ENCODE measurements around the gene PUS3.

Gene PUS3

DNA sequence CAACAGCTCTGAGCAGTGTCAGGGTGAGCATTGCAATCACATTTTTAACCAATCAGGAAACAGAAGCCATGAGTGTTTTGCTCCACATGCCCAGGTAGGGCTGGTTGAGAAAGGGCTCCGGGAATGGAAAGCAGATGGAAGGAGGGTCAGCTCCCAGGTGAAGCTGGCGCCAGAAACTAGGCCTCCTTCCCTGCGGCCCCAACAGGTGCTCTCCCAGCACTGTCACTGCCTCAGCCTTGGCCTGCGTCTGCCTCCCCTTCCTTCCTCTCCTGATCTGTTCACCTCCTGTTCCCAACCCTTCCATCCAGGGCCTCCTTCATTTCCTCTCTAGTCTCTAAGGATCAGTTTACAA, 38.2 kb upstream of the PUS3 start:
- Histone ChIP-seq H3K4me2 (ENCODE audit: low read length) (no peak overlapping the region), H3K9me2 (replicated peaks; ENCODE audit: control insufficient read depth, low read length) (no peaks in the 10 kb centered on the region), H4K20me1 (ENCODE audit: control insufficient read depth, insufficient read depth, low read depth, low read length) (no peaks in the 10 kb centered on the region), H3K27ac (ENCODE audit: low read depth, low read length) (no peak overlapping the region), H3K4me1 (ENCODE audit: control insufficient read depth, low read length) (peaks cover 2% of the 10 kb centered on the region; the same call in 1 of the 2 replicates), H3K79me2 (ENCODE audit: control insufficient read depth, low read length) (no peaks in the 10 kb centered on the region), H3F3A (ENCODE audit: control insufficient read depth, insufficient read depth) (no peaks in the 10 kb centered on the region), H3K4me3 (ENCODE audit: low read length) (no peak overlapping the region), H3K9me3 (ENCODE audit: control insufficient read depth, insufficient read depth, low read length) (no peaks in the 10 kb centered on the region), H3K36me3 (ENCODE audit: control insufficient read depth, low read length) (no peaks in the 10 kb centered on the region), H3K27me3 (ENCODE audit: control insufficient read depth, low read length) (no peaks in the 10 kb centered on the region; the same call in 1 of the 2 replicates)
- TF ChIP-seq EZH2phosphoT487 (IDR thresholded peaks at IDR 0.05; ENCODE audit: borderline replicate concordance, low read length): no peak
- TF ChIP-seq, protein P1, sequence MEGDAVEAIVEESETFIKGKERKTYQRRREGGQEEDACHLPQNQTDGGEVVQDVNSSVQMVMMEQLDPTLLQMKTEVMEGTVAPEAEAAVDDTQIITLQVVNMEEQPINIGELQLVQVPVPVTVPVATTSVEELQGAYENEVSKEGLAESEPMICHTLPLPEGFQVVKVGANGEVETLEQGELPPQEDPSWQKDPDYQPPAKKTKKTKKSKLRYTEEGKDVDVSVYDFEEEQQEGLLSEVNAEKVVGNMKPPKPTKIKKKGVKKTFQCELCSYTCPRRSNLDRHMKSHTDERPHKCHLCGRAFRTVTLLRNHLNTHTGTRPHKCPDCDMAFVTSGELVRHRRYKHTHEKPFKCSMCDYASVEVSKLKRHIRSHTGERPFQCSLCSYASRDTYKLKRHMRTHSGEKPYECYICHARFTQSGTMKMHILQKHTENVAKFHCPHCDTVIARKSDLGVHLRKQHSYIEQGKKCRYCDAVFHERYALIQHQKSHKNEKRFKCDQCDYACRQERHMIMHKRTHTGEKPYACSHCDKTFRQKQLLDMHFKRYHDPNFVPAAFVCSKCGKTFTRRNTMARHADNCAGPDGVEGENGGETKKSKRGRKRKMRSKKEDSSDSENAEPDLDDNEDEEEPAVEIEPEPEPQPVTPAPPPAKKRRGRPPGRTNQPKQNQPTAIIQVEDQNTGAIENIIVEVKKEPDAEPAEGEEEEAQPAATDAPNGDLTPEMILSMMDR (IDR thresholded peaks at IDR 0.05; ENCODE audit: low read depth, low read length, poor library complexity, severe bottlenecking): no peak

DNA sequence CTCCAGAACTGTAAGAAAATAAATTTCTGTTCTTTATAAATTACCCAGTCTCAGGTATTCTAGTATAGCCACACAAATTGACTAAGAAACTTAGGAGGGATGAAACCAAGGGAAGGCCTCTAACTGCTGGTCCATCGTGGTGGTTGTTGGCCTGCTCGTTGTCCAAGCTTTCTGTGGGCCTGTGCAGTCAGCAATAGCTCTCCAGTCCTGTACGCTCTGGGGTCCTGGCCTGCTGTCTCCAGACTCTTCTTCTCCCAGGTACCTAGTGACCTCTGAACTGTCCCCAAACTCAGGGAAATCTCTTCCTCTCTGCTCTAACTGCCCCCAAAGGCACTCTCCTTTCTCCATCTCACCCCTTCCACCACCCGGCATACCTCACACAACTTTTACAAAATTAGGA, 37.1 kb upstream of the PUS3 start:
- Histone ChIP-seq H4K20me1 (ENCODE audit: control insufficient read depth, insufficient read depth, low read depth, low read length) (no peaks in the 10 kb centered on the region), H3K79me2 (ENCODE audit: control insufficient read depth, low read length) (no peaks in the 10 kb centered on the region), H3F3A (ENCODE audit: control insufficient read depth, insufficient read depth) (no peaks in the 10 kb centered on the region), H3K27ac (ENCODE audit: low read depth, low read length) (no peak overlapping the region), H3K4me3 (ENCODE audit: low read length) (no peak overlapping the region), H3K27me3 (ENCODE audit: control insufficient read depth, low read length) (peaks cover under 1% of the 10 kb centered on the region; the same call in 1 of the 2 replicates), H3K9me2 (replicated peaks; ENCODE audit: control insufficient read depth, low read length) (no peaks in the 10 kb centered on the region), H3K36me3 (ENCODE audit: control insufficient read depth, low read length) (no peaks in the 10 kb centered on the region), H3K4me2 (ENCODE audit: low read length) (no peak overlapping the region), H3K4me1 (ENCODE audit: control insufficient read depth, low read length) (peaks cover 2% of the 10 kb centered on the region; the same call in 1 of the 2 replicates), H3K9me3 (ENCODE audit: control insufficient read depth, insufficient read depth, low read length) (no peaks in the 10 kb centered on the region)
- no peak for TF ChIP-seq EZH2phosphoT487 (IDR thresholded peaks at IDR 0.05; ENCODE audit: borderline replicate concordance, low read length)
- TF ChIP-seq, protein P1 (IDR thresholded peaks at IDR 0.05; ENCODE audit: low read depth, low read length, poor library complexity, severe bottlenecking): no peak

DNA sequence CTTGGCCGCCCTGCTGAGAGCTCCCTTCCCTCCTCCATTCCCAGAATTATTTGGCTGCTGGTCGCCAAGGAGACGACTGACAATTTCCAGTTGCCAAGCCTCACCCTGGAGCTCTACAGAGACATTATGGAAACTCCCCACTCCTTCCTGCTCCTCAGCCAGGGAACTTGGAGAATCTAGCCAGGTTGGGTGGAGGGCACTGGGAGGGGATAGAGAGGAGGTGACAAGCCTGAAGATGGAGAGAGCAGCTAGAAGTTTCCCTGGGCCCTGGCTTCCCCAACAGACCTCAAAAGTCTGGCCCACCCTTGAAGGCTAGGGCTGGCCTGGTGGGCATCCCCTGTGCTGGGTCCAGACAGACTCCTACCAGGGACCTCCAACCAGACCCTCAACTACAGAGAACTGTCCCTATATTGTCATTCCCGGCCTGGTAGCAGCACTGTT, 36.1 kb upstream of the PUS3 start:
- Histone ChIP-seq H3F3A (ENCODE audit: control insufficient read depth, insufficient read depth) (no peaks in the 10 kb centered on the region), H3K9me3 (ENCODE audit: control insufficient read depth, insufficient read depth, low read length) (no peaks in the 10 kb centered on the region), H3K4me2 (ENCODE audit: low read length) (no peak overlapping the region), H4K20me1 (ENCODE audit: control insufficient read depth, insufficient read depth, low read depth, low read length) (no peaks in the 10 kb centered on the region), H3K27ac (ENCODE audit: low read depth, low read length) (no peak overlapping the region), H3K9me2 (replicated peaks; ENCODE audit: control insufficient read depth, low read length) (no peaks in the 10 kb centered on the region), H3K27me3 (ENCODE audit: control insufficient read depth, low read length) (peaks cover 4% of the 10 kb centered on the region; the same call in 1 of the 2 replicates), H3K4me3 (ENCODE audit: low read length) (no peak overlapping the region), H3K4me1 (ENCODE audit: control insufficient read depth, low read length) (peaks cover 2% of the 10 kb centered on the region; the same call in 1 of the 2 replicates), H3K36me3 (ENCODE audit: control insufficient read depth, low read length) (no peaks in the 10 kb centered on the region), H3K79me2 (ENCODE audit: control insufficient read depth, low read length) (no peaks in the 10 kb centered on the region)
- TF ChIP-seq, protein P1 (IDR thresholded peaks at IDR 0.05; ENCODE audit: low read depth, low read length, poor library complexity, severe bottlenecking): no peak
- no peak for TF ChIP-seq EZH2phosphoT487 (IDR thresholded peaks at IDR 0.05; ENCODE audit: borderline replicate concordance, low read length)
